Measurements from ENCODE around the gene PPP1CA.

The PPP1CA gene
- total RNA-seq, result 209 to 211 reads per million in 2 experiments

GRCh38 chr11:67401495-67402191, at the start of gene PPP1CA:
TSS of gene PPP1CA (minus strand) at chr11:67401858. CDS start at chr11:67401782, 76 bp downstream.
- DNase-seq (ENCODE audit: low read depth), result peak; percentile 90

GRCh38 chr11:67450796-67451657, 49.4 kb upstream of the PPP1CA start:
- no peak for DNase-seq (ENCODE audit: low read depth)

GRCh38 chr11:67449116-67449844, 47.6 kb upstream of the PPP1CA start:
- DNase-seq (ENCODE audit: low read depth), result no peak

GRCh38 chr11:67448220-67448609, 46.6 kb upstream of the PPP1CA start:
- DNase-seq (ENCODE audit: low read depth), result no peak

GRCh38 chr11:67445515-67445914, 43.9 kb upstream of the PPP1CA start:
- no peak for DNase-seq (ENCODE audit: low read depth)

GRCh38 chr11:67442504-67443404, 41.1 kb upstream of the PPP1CA start:
- DNase-seq (ENCODE audit: low read depth), result no peak

GRCh38 chr11:67441731-67442351, 40.2 kb upstream of the PPP1CA start:
- DNase-seq (ENCODE audit: low read depth), result no peak

- no peak for DNase-seq (ENCODE audit: low read depth)
Measured at GRCh38 chr11:67441098-67441563, 39.5 kb upstream of the PPP1CA start.

- no peak for DNase-seq (ENCODE audit: low read depth)
Measured at GRCh38 chr11:67440229-67441097, 38.8 kb upstream of the PPP1CA start.

GRCh38 chr11:67439321-67440228, 37.9 kb upstream of the PPP1CA start:
- no peak for DNase-seq (ENCODE audit: low read depth)

GRCh38 chr11:67438158-67438902, 36.7 kb upstream of the PPP1CA start:
- peak; percentile 70 for DNase-seq (ENCODE audit: low read depth)

GRCh38 chr11:67437809-67438157, 36.1 kb upstream of the PPP1CA start:
- DNase-seq (ENCODE audit: low read depth), result no peak

- DNase-seq (ENCODE audit: low read depth), result peak; percentile 74
Measured at GRCh38 chr11:67437082-67437808, 35.6 kb upstream of the PPP1CA start, which contains the start of gene PTPRCAP. TSS of gene PTPRCAP (minus strand) at chr11:67437682. CDS start at chr11:67437619, 63 bp downstream.

GRCh38 chr11:67436459-67437081, 34.9 kb upstream of the PPP1CA start:
- no peak for DNase-seq (ENCODE audit: low read depth)

- no peak for DNase-seq (ENCODE audit: low read depth)
Measured at GRCh38 chr11:67435727-67436458, 34.2 kb upstream of the PPP1CA start.

Measured in T follicular helper cell (primary cell).